Pancreas (tissue), 10 donors: Measurements from ENCODE around the gene MARK3. TPM values are rescaled to one million over a fixed set of nuclear protein-coding genes. Genes with fewer than 3 reads are reported as not detected.
"Not testable (repeated sequence)": the region's sequence is repeated elsewhere in the genome, so short reads cannot be mapped to it uniquely, and the experiment has no call there.

Source experiments
- ATAC-seq, 4 donors: fragments of 200-7000 bp; cut with Tn5 transposase; one replicate each; pipeline versions ENCODE4 v1.8.0 to v1.9.1; 2020; ENCODE audit warnings: mild to moderate bottlenecking in 4 of 4, moderate library complexity in 4 of 4
- DNase-seq, 6 donors: peaks; one replicate each; pipeline ENCODE4 v3.0.0-alpha.2; 2020
- FAIRE-seq: peaks from 2 replicates; lab custom pipeline; 2012; peaks lifted over from hg19 to GRCh38; lab: Jason Lieb, UNC
- H3K27ac ChIP-seq, 4 donors: fragments of 200-600 bp; sonication (generic); 1 replicate in 3 of 4; 2 replicates in 1 of 4; pipeline versions ENCODE4 v1.5.0 to v1.8.0; 2020
- H3K27me3 ChIP-seq, 4 donors: fragments of 200-600 bp; one replicate each; pipeline ENCODE4 v1.8.0; 2021
- H3K36me3 ChIP-seq, 3 donors: fragments of 200-600 bp; sonication (generic) in 1 of 3; one replicate each; pipeline versions ENCODE4 v1.5.0 to v1.8.0; 2020 to 2021
- H3K4me1 ChIP-seq, 3 donors: fragments of 200-600 bp; one replicate each; pipeline ENCODE4 v1.8.0; 2021
- H3K4me3 ChIP-seq, 4 donors: fragments of 200-600 bp; sonication (generic) in 2 of 4; one replicate each; pipeline versions ENCODE4 v1.5.0 to v1.8.0; 2020 to 2021
- H3K9me3 ChIP-seq, 4 donors: fragments of 200-600 bp; one replicate each; pipeline ENCODE4 v1.8.0; 2021
- WGBS, 2 donors: extraction: QIAGEN DNeasy Blood & Tissue Kit; methylation state at CpG; one replicate each; pipeline ENCODE4 v1.1.7; 2013; 5-methylcytosine and 5-hydroxymethylcytosine counted together
- intact Hi-C, 3 donors: fragments of 100-400 bp; cut with DNase I; formaldehyde crosslinking; loops; one replicate each; pipeline versions ENCODE4 v1.11.1 to v1.14.2; 2022
- polyA plus RNA-seq, 2 donors: library from polyadenylated mRNA; stranded (reverse); fragments of 200-250 nt; gene quantifications; one replicate each; pipeline ENCODE4 v1.2.3, GENCODE V29; 2013
- total RNA-seq, 6 donors: library from RNA; stranded (reverse); fragmentation: NEBNext Ultra II Directional in 4 of 6; extraction: Animal tissue kit (Norgen Biotek cat#: 25700) in 4 of 6; gene quantifications; one replicate each; pipeline versions ENCODE4 v1.2.1 to v1.2.4, GENCODE V29; 2021 to 2023
- TF ChIP-seq, protein P1 (sequence below), 4 donors: fragments of 200-600 bp; sonication (generic) in 3 of 4; IDR thresholded peaks; one replicate each; pipeline versions ENCODE4 v1.5.0 to v1.8.0; 2021; ENCODE audit warnings: antibody characterized with exemption in 4 of 4
- donor health status: healthy with polysubstance abuse.
- donor health status: DM: no; HTN: no; CAD: no; lungs with moderate emphysema.
- donor health status: DM: no; HTN: no; CAD: no.
- donor health status: control.
- donor health status: control.
- donor health status: Bipolar disorder and iron deficiency.
- donor health status: DM: yes; HTN: yes; CAD: no.
- donor health status: DM: no; HTN: no; CAD: no.
- donor health status: DM: no; HTN: no; CAD: no.
- donor health status: DM: yes; HTN: yes; CAD: no.

Gene MARK3
- total and polyA plus RNA-seq, 8 donors: 35.3 to 110 (median 47.0) TPM

DNA sequence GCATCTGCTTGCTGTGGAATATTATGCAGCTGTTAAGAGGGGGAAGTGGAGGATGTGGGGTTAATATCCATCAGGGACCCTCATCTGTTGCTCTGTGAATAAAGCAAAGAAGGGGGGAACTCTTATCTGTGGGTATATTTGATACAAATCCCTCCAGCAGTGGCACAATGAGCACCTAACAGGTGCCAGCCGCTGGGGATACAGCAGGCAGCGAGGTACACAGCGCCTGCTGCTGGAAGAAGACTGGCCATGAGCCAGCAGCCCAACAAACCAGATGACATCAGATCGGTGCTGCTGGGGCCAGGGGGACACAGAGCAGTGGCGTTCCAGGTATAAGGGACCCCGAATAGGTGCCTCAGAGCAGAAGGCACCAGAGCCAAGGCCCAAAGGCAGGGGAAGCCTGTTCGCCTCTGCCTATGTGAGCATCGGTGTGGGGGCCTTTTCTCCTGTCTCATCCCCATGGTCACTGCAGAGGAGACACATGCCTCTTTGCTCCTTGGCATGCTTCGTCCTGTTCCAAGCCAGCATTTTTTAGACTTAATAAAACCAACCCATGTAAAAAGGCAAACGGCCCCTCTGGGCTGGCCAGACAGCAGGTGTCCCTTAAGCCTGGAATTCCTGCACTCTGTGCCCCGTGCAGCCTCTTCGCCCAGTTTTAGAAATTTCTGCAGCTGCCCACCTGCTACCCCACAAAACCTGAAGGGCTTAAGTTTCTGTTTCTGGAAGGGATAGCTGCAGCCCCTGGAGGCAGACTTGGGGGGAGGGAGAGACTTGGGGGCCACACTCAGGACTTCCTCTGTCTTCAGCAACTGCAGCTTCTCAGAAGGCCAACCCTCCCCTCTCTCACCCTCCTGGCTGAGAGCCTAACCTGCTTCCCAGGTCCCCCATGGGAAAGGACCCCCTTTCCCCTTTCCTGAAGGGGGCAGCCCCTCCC is 139.1 kb downstream of the MARK3 start:
- Histone ChIP-seq H3K27me3 (no peaks in the 10 kb centered on the region), H3K4me1 (peaks cover 0 to 24% (median 8%) of the 10 kb centered on the region in 3 donors), H3K4me3 (no peak overlapping the region), H3K27ac (peak overlapping the region in 3 of 4 donors; percentile 8 to 28 (median 17)), H3K9me3 (no peaks in the 10 kb centered on the region), H3K36me3 (no peaks in the 10 kb centered on the region)
- intact Hi-C loops: no loop called here
- TF ChIP-seq, protein P1, sequence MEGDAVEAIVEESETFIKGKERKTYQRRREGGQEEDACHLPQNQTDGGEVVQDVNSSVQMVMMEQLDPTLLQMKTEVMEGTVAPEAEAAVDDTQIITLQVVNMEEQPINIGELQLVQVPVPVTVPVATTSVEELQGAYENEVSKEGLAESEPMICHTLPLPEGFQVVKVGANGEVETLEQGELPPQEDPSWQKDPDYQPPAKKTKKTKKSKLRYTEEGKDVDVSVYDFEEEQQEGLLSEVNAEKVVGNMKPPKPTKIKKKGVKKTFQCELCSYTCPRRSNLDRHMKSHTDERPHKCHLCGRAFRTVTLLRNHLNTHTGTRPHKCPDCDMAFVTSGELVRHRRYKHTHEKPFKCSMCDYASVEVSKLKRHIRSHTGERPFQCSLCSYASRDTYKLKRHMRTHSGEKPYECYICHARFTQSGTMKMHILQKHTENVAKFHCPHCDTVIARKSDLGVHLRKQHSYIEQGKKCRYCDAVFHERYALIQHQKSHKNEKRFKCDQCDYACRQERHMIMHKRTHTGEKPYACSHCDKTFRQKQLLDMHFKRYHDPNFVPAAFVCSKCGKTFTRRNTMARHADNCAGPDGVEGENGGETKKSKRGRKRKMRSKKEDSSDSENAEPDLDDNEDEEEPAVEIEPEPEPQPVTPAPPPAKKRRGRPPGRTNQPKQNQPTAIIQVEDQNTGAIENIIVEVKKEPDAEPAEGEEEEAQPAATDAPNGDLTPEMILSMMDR (IDR thresholded peaks at IDR 0.05): no peak
- FAIRE-seq (no peak), DNase-seq (peak in 2 of 6 donors; percentile 51 to 71), ATAC-seq (no peak)
- WGBS, 2 donors: 74 to 78% methylated on average over 12 of the region's 12 CpGs

DNA sequence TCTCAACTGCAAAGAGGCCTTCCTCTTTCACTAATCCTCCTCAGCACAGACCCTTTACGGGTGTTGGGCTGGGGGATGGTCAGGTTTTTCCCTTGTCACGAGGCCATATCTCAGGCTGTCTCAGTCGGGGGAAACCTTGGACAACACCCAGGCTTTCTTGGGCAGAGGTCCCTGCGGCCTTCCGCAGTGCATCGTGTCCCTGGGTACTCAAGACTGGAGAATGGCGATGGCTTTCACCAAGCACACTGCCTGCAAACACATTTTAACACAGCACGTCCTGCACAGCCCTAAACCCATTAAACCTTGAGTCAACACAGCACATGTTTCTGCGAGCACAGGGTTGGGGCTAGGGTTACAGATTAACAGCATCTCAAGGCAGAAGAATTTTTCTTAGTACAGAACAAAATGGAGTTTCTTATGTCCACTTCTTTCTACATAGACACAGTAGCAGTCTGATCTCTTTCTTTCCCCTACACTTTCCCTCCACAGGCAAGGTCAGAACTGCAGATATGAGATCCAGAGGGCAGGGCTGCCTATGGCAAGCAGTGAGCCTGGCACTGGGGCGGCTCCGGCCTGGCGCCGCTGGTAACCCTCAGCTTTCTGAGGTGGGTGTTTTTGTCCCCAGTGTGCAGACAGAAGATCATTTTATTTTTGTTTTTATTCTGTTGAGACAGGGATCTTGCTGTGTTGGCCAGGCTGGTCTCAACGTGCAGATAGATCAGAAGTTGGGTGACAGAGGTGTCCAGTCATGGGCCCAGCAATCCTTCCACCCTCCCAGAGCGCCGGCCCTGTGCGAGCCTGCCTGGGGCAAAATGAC is 140.4 kb downstream of the MARK3 start:
- H3K27ac ChIP-seq: peak overlapping the region in 3 of 4 donors; percentile 8 to 28 (median 17)
- DNase-seq: peak in 1 of 6 donors; percentile 32
- 31 to 41% methylated on average over 17 of the region's 17 CpGs for WGBS, 2 donors
- peaks cover 6 to 35% (median 8%) of the 10 kb centered on the region in 3 donors for H3K4me1 ChIP-seq
- H3K27me3 ChIP-seq, H3K36me3 ChIP-seq, intact Hi-C loops, FAIRE-seq, H3K9me3 ChIP-seq, ATAC-seq, H3K4me3 ChIP-seq: not testable (repeated sequence)

DNA sequence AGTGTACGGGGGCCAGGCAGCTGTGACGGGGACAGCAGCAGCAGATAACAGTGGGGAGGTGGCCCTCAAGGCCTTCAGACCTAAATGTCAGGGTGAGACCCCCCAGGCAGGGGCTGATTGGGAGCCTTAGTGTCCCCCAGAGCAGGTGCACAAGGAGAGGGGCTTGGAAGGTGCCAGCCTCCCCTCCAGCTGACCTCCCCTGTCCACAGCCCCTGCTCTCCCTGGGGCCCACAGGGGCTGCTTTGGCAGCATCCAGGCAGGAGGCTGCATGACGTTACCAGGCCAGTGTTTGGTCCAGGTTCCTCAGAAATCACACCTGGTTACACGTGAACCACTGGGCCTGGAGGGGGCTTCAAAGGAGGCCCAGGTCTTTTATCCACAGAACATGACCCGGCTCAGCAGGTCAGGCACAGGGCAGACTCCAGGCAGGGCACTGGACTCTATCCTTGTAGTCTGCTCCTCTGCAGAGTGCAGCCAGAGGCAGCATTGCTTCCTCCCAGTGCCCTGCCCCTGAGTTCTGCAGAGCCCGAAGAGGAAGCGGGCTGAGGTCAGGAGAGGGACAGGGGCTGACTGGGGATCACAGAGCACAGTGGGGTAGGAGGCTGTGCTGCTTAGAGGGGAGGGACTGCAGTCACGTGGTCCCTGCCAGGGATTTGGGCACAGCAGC is 141.2 kb downstream of the MARK3 start:
- peak overlapping the region in 1 of 4 donors; percentile 17 for H3K27ac ChIP-seq
- FAIRE-seq: no peak

DNA sequence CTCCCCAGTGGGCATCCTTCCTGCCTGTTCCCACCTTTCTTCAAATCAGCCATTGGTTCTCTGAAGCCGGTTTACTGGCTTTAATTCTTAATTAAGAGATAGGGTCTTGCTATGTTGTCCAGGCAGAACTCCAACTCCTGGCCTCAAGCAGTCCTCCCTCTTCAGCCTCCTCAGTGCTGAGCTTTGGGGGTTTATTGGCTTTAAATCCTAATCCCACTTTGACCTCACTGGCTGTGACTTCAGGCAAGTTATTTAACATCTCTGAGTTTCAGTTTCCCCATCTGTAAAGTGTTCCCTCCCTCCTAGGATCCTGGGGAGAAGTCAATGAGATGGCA is 141.7 kb downstream of the MARK3 start:
- Histone ChIP-seq H3K9me3 (no peaks in the 10 kb centered on the region), H3K27ac (no peak overlapping the region), H3K4me1 (peaks cover 6 to 35% (median 8%) of the 10 kb centered on the region in 3 donors), H3K4me3 (no peak overlapping the region), H3K36me3 (no peaks in the 10 kb centered on the region), H3K27me3 (no peaks in the 10 kb centered on the region)
- TF ChIP-seq, protein P1 (IDR thresholded peaks at IDR 0.05): no peak
- ATAC-seq (no peak), FAIRE-seq (no peak), DNase-seq (no peak)
- intact Hi-C loops: no loop called here
- 81 to 94% methylated on average over 1 of the region's 1 CpG for WGBS, 2 donors

More for the DNA sequence above, 141.2 kb downstream of the MARK3 start:
- DNase-seq (peak in 1 of 6 donors; percentile 61), ATAC-seq (no peak)
- intact Hi-C loops: no loop called here
- H3K4me1 ChIP-seq: peaks cover 6 to 38% (median 8%) of the 10 kb centered on the region in 3 donors
- H3K4me3 ChIP-seq: no peak overlapping the region
- WGBS, 2 donors: 70% methylated on average over 8 of the region's 8 CpGs
- TF ChIP-seq, protein P1 (IDR thresholded peaks at IDR 0.05): no peak
- H3K9me3 ChIP-seq: no peaks in the 10 kb centered on the region
- no peaks in the 10 kb centered on the region for H3K36me3 ChIP-seq
- H3K27me3 ChIP-seq: no peaks in the 10 kb centered on the region
